ENCODE measurements around the gene TRIM25. TPM values are rescaled to one million over a fixed set of nuclear protein-coding genes. Genes with fewer than 3 reads are reported as not detected.

Gene TRIM25
- total and polyA plus RNA-seq, 3 donors from 2014 or later: 38.9 to 76.3 (median 66.4) TPM

DNA sequence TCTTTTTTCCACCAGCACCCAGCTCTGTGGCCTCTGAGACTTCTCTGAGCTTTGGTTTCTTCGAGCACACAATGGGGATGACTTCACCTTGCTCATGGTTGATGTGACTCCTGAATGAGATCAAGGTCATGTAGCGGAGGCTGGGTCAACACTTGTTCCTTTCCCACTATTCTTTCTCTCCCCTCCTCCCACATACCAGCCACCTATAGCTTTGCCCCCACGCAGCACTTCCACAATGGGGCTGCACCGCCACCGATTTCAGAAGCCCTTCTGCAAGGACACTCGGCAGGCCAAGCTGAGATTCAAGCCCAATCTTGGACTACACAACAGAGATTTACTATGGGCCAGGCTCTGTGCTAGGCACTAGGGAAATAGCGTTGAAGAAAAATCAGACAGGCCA is 14.4 kb downstream of the TRIM25 start:
- 76 to 85% methylated on average over 7 of the region's 7 CpGs for WGBS, 2 donors
- no peaks in the 10 kb centered on the region for H3K9me3 ChIP-seq
- H3K4me3 ChIP-seq: no peak overlapping the region
- peaks cover 4% of the 10 kb centered on the region for H3K4me1 ChIP-seq
- no peak for TF ChIP-seq POLR2A (IDR thresholded peaks at IDR 0.05)
- TF ChIP-seq, protein P1, sequence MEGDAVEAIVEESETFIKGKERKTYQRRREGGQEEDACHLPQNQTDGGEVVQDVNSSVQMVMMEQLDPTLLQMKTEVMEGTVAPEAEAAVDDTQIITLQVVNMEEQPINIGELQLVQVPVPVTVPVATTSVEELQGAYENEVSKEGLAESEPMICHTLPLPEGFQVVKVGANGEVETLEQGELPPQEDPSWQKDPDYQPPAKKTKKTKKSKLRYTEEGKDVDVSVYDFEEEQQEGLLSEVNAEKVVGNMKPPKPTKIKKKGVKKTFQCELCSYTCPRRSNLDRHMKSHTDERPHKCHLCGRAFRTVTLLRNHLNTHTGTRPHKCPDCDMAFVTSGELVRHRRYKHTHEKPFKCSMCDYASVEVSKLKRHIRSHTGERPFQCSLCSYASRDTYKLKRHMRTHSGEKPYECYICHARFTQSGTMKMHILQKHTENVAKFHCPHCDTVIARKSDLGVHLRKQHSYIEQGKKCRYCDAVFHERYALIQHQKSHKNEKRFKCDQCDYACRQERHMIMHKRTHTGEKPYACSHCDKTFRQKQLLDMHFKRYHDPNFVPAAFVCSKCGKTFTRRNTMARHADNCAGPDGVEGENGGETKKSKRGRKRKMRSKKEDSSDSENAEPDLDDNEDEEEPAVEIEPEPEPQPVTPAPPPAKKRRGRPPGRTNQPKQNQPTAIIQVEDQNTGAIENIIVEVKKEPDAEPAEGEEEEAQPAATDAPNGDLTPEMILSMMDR (IDR thresholded peaks at IDR 0.05): no peak
- intact Hi-C loops (cut with DNase I; ENCODE audit: low total_unique reads): no loop called here
- DNase-seq: no peak
- H3K36me3 ChIP-seq (ENCODE audit: low read depth, missing control alignments): no peaks in the 10 kb centered on the region
- no peak overlapping the region for H3K27ac ChIP-seq
- H3K27me3 ChIP-seq: no peaks in the 10 kb centered on the region

DNA sequence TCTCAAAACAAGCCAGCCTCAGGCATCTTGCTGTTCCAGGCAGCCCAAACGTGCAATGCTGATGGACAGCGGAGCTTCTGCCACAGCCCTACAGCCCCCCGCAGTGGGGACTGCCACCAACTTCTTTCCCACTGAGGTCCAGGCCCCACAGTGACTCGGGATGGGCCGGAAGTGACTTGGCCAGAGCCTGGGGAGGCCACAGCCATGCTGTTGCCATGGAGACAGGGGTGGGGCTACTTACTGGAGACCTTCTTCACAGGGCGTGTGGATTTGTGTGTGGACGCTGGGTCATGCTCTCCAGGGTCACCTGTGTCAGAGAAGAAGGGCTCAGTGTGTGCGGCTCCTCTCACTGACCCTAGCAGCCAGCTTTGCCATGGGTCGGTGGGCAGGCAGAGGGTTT is 15.0 kb downstream of the TRIM25 start:
- no peak for DNase-seq
- Histone ChIP-seq H3K4me1 (peaks cover 4% of the 10 kb centered on the region), H3K27ac (no peak overlapping the region), H3K27me3 (no peaks in the 10 kb centered on the region), H3K9me3 (no peaks in the 10 kb centered on the region), H3K4me3 (no peak overlapping the region), H3K36me3 (ENCODE audit: low read depth, missing control alignments) (no peaks in the 10 kb centered on the region)
- TF ChIP-seq, protein P1 (IDR thresholded peaks at IDR 0.05): no peak
- no peak for TF ChIP-seq POLR2A (IDR thresholded peaks at IDR 0.05)
- intact Hi-C loops (cut with DNase I; ENCODE audit: low total_unique reads): no loop called here
- WGBS, 2 donors: 81 to 91% methylated on average over 5 to 9 of the region's 9 CpGs

DNA sequence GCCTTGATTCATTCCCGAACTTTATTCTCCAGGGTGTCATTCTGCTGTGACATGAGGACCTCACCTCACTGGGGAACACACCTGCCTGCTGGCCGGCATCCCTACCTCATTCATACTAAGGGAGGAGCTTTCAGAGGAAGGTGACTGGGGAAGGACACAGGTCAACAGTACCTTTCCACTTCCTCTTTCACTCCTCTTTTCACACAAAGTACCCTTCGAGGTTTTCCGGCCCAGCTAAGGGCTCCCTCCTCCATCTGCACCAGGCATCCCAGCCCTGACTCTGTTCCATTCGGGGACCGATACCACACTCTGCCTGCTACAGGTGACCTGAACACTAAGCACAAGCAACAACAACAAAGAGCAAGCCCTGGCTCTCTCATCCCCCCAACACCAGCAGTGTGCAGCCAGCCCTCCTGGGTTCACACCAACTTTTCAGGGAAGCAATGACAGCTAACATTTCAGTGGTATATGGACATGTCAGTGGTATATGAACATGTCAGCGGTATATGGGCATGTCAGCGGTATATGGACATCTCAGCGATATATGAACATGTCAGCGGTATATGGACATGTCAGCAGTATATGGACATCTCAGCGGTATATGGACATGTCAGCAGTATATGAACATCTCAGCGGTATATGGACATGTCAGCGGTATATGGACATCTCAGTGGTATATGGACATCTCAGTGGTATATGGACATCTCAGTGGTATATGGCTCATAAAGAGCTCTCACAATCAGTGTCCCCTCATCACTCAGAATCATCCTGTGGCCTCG is 16.0 kb downstream of the TRIM25 start:
- 94% methylated on average over 14 of the region's 14 CpGs for WGBS, 2 donors
- Histone ChIP-seq H3K36me3 (ENCODE audit: low read depth, missing control alignments) (no peaks in the 10 kb centered on the region), H3K9me3 (no peaks in the 10 kb centered on the region), H3K27ac (no peak overlapping the region), H3K4me1 (peaks cover 4% of the 10 kb centered on the region), H3K27me3 (no peaks in the 10 kb centered on the region), H3K4me3 (no peak overlapping the region)
- intact Hi-C loops (cut with DNase I; ENCODE audit: low total_unique reads): no loop called here
- no peak for TF ChIP-seq POLR2A (IDR thresholded peaks at IDR 0.05)
- TF ChIP-seq, protein P1 (IDR thresholded peaks at IDR 0.05): no peak
- no peak for DNase-seq

DNA sequence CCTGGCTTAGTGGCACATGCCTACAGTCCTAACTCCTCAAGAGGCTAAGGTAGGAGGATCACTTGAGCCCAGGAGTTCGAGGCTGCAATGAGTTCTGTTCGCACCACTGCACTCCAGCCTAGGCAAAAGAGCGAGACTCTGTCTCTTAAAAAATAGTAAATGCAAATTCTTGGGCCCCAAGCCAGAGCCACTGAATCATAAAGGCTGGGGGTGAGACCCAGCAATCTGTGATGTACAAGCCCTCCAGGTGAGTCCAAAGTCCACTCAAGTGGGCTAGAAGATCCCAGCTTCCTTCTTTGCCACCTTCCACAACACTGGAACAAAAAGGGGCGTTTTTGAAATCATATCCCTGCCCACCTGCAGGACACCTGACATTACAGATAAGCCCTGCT is 16.9 kb downstream of the TRIM25 start:
- intact Hi-C loops (cut with DNase I; ENCODE audit: low total_unique reads): no loop called here
- TF ChIP-seq POLR2A (IDR thresholded peaks at IDR 0.05): no peak
- TF ChIP-seq, protein P1 (IDR thresholded peaks at IDR 0.05): no peak
- H3K4me3 ChIP-seq: no peak overlapping the region
- peaks cover 4% of the 10 kb centered on the region for H3K4me1 ChIP-seq
- H3K9me3 ChIP-seq: no peaks in the 10 kb centered on the region
- WGBS, 2 donors: 81 to 95% methylated on average over 4 of the region's 4 CpGs
- H3K27ac ChIP-seq: no peak overlapping the region
- no peak for DNase-seq
- no peaks in the 10 kb centered on the region for H3K27me3 ChIP-seq
- no peaks in the 10 kb centered on the region for H3K36me3 ChIP-seq (ENCODE audit: low read depth, missing control alignments)
